HG03575 (cell line): ENCODE results near the gene CELF4.

Experiments
- ATAC-seq: cut with Tn5 transposase; IDR thresholded peaks from one replicate; pipeline ENCODE4 v1.9.1; 2021; ENCODE audit not compliant: unreplicated experiment, insufficient number of reproducible peaks, low FRiP score; ENCODE audit errors: extremely low read depth

The CELF4 gene

DNA sequence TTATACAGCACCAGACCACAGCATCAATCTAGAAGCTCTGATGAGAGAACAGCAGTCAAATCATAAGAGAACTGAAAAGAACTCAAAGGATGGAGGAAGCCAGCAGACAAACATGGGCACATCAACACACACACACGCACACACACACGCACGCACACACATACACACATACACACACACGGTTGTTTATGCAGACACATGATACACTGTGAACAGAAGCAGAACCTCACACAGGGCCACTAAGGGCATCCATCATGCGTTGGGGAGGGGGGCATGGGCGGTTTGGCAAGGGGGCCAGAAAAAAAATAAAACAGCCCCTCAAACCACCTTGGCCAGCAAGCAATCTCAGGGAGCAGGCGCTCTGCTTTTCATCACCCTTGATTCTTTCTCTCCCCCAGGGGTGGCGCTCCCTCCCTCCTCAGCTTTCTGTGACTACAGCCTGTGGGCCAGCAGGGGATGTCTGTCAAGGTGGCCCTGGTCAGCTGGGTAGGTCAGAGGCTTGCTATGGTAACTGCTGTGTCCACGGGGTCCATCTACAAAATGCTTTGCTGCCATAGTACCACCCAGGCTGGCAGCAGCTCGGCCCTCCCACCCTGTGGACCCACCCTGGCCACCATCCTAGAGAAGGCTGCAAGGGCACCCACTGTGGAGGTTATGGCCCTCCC, 318.0 kb downstream of the CELF4 start:
- no peak for ATAC-seq

DNA sequence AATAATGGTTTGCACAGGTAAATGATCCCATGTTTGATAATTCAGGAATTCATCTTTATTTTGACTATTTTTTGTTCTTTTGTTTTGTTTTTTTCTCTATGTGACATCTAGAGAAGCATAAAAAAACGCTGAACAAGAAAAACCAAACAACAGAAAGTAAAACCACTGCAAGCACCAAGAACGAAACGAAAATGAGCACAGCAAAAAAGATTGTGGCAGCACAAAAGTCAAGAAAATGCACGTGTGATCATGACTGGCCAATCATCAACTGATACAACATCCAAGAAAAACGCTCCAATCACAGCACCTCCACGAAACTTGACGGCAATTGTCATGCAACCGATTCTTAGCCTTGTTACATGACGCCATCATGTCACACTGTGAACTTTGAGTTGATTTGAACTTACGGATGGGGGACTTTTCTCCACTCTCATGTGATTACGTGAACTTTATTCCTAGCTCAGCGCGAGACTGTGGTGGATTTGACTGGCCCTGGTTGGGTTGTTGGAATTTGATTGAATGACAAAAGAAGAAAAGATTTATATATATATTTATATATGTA, 318.7 kb downstream of the CELF4 start:
- no peak for ATAC-seq

DNA sequence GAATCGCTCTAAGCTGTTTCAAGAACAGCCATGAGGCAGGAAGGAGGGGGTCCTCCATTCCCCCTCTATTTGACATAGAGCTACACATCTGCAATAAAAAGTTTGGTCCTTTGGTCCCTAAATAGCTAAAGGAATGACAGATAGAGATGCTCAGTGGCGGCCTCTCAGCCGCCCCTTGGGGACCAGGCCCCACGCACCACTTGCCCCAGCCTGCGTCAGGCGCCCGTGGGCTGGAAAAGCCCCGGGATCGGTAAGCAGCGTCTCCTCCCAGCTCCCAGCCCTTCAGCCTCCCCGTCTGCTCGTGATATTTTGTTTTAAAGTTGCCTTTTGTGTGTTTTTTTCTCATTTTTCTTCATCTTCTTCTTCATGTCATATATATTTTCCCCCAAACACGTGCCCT, 321.0 kb downstream of the CELF4 start:
- no peak for ATAC-seq

- ATAC-seq = no peak
Measured at GRCh38 chr18:37243741-37244140, 321.9 kb downstream of the CELF4 start.

DNA sequence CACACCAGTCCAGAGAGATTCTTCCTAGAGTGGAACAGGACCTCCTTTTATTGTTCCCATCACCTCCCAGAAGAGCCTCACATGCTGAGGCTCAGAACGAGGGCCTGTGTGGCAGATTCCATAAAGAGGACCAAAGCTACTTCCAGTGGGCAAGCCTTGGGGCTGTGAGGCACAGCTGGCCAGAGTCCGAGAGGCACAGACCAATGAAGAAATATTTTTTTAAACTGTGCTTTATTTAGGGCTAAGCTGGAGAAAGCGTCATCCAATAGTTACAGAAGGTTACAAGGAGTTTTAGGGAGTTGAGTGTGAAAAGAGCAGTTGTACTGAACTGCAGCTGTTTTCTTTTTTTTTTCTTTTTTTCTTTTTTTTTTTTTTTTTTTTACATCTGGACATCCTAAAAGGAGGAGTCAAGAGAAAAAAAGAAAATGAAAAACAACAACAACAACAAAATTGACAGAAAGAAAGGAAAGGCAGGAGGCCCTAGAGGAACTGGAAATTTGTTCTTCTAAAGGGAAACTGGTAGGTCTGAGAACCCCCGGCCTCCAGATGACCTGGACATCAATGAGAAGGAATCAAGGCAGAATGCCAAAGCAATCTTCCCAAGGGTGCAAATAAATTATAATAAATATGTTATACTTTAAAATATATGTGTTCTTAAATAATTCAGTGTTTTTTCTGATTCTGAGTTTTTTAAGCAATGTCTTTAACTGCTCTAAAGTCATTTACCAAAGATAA, 322.6 kb downstream of the CELF4 start:
- ATAC-seq = no peak

DNA sequence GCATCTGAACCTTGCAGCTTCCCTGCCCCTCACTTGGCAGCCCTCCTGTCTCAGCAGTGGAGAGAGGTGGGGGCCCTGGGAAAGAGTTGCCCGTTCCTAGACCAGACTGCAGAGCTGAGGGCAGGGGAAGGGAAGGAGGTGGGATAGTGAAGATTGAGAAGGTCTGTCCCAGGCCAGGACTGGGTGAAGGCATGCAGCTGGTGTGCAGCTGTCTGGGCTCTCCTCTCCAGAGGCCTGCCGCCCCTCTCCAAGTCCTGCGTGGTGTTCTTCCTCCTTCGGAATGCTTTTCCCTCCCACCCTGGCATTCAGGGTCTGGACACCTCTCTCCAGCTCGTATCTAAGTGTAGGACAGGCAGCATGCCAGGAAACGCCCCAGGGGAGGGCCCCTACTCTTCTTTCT, 323.5 kb downstream of the CELF4 start:
- ATAC-seq = no peak

- no peak for ATAC-seq
Measured at GRCh38 chr18:37238282-37239108, 327.1 kb downstream of the CELF4 start.

- no peak for ATAC-seq
Measured at GRCh38 chr18:37235583-37235982, 330.0 kb downstream of the CELF4 start.

- ATAC-seq = no peak
Measured at GRCh38 chr18:37231251-37231650, 334.3 kb downstream of the CELF4 start.

GRCh38 chr18:37230768-37231167, 334.8 kb downstream of the CELF4 start:
- no peak for ATAC-seq

DNA sequence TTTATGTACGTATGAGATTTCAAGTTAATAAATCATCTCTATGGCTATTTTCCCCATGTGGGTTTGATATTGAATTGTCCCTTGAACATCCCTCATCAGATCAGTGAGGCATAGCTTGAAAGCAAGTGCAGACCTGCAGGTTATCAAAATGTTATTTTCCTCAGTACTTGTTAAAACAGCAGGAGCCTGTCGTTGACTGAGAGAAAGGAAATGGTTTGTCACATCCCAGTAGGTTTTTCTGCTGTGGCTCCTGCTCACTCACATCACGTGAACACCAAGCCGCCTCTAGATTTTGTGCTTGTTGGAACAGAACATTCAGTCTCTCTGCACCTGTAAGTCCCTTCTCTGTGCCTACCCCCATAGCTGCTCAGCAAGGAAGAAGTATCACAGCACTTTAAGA, 340.3 kb downstream of the CELF4 start:
- ATAC-seq = no peak

DNA sequence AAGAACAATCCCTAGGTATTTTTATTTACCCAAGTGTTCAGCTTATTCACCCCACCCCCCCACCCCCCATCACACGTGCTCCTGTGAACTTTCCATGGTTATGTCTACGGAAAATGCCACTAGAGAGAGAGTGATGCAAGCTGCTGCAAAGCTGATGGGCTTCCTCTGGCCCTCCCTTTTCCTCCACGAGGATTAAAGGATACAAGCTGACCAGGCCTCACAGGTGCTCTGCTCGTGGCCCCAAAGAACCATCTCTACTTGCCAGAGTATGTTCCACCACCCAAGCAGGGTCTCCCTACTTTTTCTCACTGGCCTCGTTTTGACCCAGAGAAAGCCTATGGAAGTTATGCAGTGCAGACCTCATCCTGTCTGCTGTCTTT, 342.6 kb downstream of the CELF4 start:
- no peak for ATAC-seq

DNA sequence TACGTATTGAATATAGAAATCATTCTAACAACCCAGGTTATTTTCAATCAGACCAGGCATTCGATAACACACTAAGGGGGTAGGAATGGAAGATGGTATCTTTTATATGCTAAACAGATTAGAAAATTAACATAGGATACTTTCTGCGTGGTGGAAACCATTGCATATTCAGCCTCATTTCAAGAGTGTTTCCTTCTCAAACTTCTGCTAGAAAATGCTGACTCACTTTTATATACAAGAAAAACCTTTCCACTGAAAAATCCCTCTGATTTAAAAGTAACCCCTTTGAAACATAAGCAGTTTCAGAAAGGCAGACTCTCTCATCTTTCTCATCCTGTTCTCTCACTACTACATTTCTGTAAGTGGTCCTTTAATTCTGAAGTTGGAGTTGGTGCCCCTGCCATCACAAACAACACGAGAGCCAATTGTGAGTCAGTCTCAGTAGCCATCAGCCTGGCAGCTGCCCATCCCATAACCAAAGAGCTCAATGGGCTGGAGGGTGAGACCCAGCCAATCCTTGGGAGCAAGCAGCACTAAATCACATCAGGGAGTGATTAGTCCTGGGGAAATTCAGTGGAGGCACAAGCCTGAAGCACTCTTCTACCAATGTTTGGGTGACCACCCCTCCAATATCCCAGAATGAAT, 343.1 kb downstream of the CELF4 start:
- ATAC-seq = no peak

GRCh38 chr18:37219257-37219656, 346.3 kb downstream of the CELF4 start:
- ATAC-seq = no peak

- ATAC-seq = no peak
Measured at GRCh38 chr18:37218022-37218590, 347.5 kb downstream of the CELF4 start.

DNA sequence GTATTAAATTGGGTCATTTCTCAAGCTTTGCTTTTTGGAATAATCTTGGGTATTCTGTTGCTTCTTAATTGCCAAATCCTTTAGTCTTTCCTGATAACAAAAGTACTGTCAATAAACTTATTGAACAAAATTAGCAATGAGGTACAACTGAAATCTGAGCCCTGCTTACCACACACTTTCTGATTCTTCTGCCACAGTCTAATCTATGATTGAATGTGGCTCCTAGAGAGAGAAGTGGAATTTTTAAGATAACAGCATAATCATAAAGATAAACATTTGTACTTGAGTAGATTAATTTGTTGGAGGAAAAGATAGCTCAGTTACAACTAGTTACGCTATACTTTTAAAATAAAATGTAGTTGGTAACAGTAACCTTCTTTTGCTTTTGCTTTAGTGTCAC, 354.8 kb downstream of the CELF4 start:
- no peak for ATAC-seq

- no peak for ATAC-seq
Measured at GRCh38 chr18:37207343-37207742, 358.3 kb downstream of the CELF4 start.

DNA sequence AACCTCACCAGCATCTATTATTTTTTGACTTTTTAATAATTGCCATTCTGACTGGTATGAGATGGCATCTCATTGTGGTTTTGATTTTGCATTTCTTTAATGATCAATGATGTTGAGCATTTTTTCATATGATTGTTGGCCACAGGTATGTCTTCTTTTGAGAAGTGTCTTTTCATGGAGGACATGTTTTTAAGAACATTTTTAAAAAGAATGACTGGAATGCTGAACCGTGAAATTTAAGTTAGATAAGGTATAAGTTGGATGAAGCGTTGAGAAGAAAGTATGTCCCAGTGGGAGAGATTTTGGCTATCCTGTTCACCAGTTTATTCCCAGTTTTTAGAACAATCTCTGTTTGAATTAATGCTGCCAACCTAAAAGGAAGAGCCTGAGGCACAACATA, 365.9 kb downstream of the CELF4 start:
- ATAC-seq = no peak
